ENCODE data around the gene POMT2. TPM values are rescaled to one million over a fixed set of nuclear protein-coding genes. Genes with fewer than 3 reads are reported as not detected.

Gene POMT2
- total RNA-seq, 2 experiments from 2014 or later: 7.6 to 8.2 TPM

DNA sequence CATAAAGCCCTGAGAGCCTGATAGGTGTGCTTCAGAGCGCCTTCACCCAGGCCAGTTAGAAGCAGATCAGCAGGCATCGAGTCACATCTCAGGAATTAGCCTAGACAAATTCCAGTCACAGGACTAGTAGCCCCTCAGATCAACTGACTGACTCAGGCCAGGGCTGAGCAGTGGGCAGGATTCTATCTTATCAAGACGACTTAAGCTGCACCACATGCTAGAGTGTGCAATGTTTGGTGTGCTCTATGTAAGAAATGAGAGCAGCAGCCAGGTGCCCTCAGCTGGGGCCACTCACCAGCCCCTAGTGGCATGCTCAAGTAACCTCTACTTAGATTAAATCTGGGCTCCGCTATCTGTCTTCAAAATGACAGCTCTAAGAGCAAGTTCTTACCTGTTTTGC is 30.0 kb downstream of the POMT2 start:
- CTCF ChIA-PET: no interaction called here
- Mint-ChIP-seq H3K36me3 (ENCODE audit: low read depth) (peaks cover 13% of the 10 kb centered on the region), H3K4me3 (no peak overlapping the region), H3K27ac (no peak overlapping the region), H3K9me3 (no peaks in the 10 kb centered on the region), H3K4me1 (ENCODE audit: low read depth) (no peaks in the 10 kb centered on the region), H3K27me3 (no peaks in the 10 kb centered on the region)
- Histone ChIP-seq H3K36me3 (ENCODE audit: insufficient read depth, low read length) (no peaks in the 10 kb centered on the region), H3K4me1 (ENCODE audit: insufficient read depth, low read length) (no peaks in the 10 kb centered on the region), H3K9me3 (ENCODE audit: control insufficient read depth in 1 of 2, insufficient read depth in 1 of 2, low read length in 2 of 2) (no peaks in the 10 kb centered on the region), H3K4me3 (ENCODE audit: low read length) (no peak overlapping the region), H3K27ac (ENCODE audit: low read depth in 1 of 2, low read length in 2 of 2) (no peak overlapping the region), H3K27me3 (ENCODE audit: control insufficient read depth in 1 of 2, insufficient read depth in 2 of 2, low read length in 2 of 2) (no peaks in the 10 kb centered on the region)
- TF ChIP-seq, protein P1, sequence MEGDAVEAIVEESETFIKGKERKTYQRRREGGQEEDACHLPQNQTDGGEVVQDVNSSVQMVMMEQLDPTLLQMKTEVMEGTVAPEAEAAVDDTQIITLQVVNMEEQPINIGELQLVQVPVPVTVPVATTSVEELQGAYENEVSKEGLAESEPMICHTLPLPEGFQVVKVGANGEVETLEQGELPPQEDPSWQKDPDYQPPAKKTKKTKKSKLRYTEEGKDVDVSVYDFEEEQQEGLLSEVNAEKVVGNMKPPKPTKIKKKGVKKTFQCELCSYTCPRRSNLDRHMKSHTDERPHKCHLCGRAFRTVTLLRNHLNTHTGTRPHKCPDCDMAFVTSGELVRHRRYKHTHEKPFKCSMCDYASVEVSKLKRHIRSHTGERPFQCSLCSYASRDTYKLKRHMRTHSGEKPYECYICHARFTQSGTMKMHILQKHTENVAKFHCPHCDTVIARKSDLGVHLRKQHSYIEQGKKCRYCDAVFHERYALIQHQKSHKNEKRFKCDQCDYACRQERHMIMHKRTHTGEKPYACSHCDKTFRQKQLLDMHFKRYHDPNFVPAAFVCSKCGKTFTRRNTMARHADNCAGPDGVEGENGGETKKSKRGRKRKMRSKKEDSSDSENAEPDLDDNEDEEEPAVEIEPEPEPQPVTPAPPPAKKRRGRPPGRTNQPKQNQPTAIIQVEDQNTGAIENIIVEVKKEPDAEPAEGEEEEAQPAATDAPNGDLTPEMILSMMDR (IDR thresholded peaks at IDR 0.05): no peak
- no peak for ATAC-seq (ENCODE audit: poor library complexity)
- DNase-seq: no peak
- intact Hi-C loops (cut with DNase I, micrococcal nuclease): no loop called here
- POLR2A ChIA-PET: no interaction called here

DNA sequence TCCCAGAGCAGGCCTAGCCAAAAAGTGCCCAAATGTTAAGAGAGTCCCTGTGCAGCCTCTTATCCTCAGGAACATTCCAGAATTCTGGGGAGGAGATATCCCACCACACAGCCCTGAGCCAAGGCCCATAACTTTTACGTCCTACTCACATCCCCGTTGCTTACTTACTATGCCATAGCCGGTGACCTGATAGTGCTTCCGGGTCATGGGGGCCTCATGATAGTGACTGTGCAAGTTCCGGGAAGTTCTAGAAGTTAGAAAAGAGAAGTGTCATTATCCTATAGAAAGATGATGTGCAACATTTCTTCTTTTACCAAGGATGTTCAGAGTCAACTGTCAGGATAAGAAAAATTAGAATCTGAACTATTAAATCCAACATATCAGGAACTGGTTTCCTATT is 34.1 kb downstream of the POMT2 start:
- Histone ChIP-seq H3K27ac (ENCODE audit: low read depth in 1 of 2, low read length in 2 of 2) (no peak overlapping the region), H3K9me3 (ENCODE audit: control insufficient read depth in 1 of 2, insufficient read depth in 1 of 2, low read length in 2 of 2) (no peaks in the 10 kb centered on the region), H3K4me3 (ENCODE audit: low read length) (no peak overlapping the region), H3K4me1 (ENCODE audit: insufficient read depth, low read length) (no peaks in the 10 kb centered on the region), H3K36me3 (ENCODE audit: insufficient read depth, low read length) (peaks cover 8% of the 10 kb centered on the region), H3K27me3 (ENCODE audit: control insufficient read depth in 1 of 2, insufficient read depth in 2 of 2, low read length in 2 of 2) (no peaks in the 10 kb centered on the region)
- TF ChIP-seq, protein P1 (IDR thresholded peaks at IDR 0.05): no peak
- ChIA-PET CTCF (no interaction called here), POLR2A (no interaction called here)
- no peak overlapping the region for H3K27ac Mint-ChIP-seq
- H3K4me1 Mint-ChIP-seq (ENCODE audit: low read depth): no peaks in the 10 kb centered on the region
- H3K36me3 Mint-ChIP-seq (ENCODE audit: low read depth): peaks cover 35% of the 10 kb centered on the region
- DNase-seq (no peak), ATAC-seq (ENCODE audit: poor library complexity) (no peak)
- no peaks in the 10 kb centered on the region for H3K27me3 Mint-ChIP-seq
- H3K9me3 Mint-ChIP-seq: no peaks in the 10 kb centered on the region
- no peak overlapping the region for H3K4me3 Mint-ChIP-seq
- intact Hi-C loops (cut with DNase I, micrococcal nuclease): no loop called here

DNA sequence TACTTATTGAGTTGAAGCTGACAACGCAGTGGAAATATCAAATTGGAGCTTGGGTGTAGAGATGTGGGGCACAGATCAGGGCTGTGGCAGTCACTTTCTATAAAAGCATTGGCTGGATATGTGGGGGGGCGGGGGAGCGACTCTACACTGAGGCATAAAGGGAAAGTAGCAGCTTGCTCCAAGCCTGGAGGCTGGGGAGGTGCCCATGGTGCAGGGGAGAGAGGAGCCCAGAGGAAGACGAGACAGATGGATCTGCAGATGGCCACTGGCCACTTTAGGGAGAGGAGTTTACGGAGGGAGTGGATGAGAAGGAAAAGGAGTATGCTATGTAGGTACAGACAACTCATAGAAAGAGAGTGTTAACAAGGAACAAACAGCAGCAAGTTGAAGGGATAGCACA is 36.2 kb downstream of the POMT2 start:
- no peak overlapping the region for H3K27ac Mint-ChIP-seq
- Histone ChIP-seq H3K4me1 (ENCODE audit: insufficient read depth, low read length) (no peaks in the 10 kb centered on the region), H3K27ac (ENCODE audit: low read depth in 1 of 2, low read length in 2 of 2) (no peak overlapping the region), H3K4me3 (ENCODE audit: low read length) (no peak overlapping the region), H3K36me3 (ENCODE audit: insufficient read depth, low read length) (peaks cover 8% of the 10 kb centered on the region), H3K27me3 (ENCODE audit: control insufficient read depth in 1 of 2, insufficient read depth in 2 of 2, low read length in 2 of 2) (no peaks in the 10 kb centered on the region), H3K9me3 (ENCODE audit: control insufficient read depth in 1 of 2, insufficient read depth in 1 of 2, low read length in 2 of 2) (no peaks in the 10 kb centered on the region)
- DNase-seq (no peak), ATAC-seq (ENCODE audit: poor library complexity) (no peak)
- peaks cover 35% of the 10 kb centered on the region for H3K36me3 Mint-ChIP-seq (ENCODE audit: low read depth)
- H3K27me3 Mint-ChIP-seq: no peaks in the 10 kb centered on the region
- no peaks in the 10 kb centered on the region for H3K9me3 Mint-ChIP-seq
- intact Hi-C loops (cut with DNase I, micrococcal nuclease): no loop called here
- no peak overlapping the region for H3K4me3 Mint-ChIP-seq
- TF ChIP-seq, protein P1 (IDR thresholded peaks at IDR 0.05): no peak
- ChIA-PET CTCF (no interaction called here), POLR2A (no interaction called here)
- no peaks in the 10 kb centered on the region for H3K4me1 Mint-ChIP-seq (ENCODE audit: low read depth)

Data from CD4-positive, alpha-beta T cell (primary cell).